HG02763 (cell line): Measurements from ENCODE around the gene HOXB2.
A peak's percentile ranks its signal among the peaks of the same experiment; 100 is the strongest.

Source experiments
- ATAC-seq: cut with Tn5 transposase; IDR thresholded peaks from one replicate; pipeline ENCODE4 v1.9.1; 2021; ENCODE audit warnings: mild to moderate bottlenecking, moderate library complexity; ENCODE audit not compliant: unreplicated experiment

HOXB2 gene

GRCh38 chr17:48566717-48567116 lies 21.8 kb upstream of the HOXB2 start:
- no peak for ATAC-seq

- ATAC-seq = no peak
Observed at GRCh38 chr17:48565925-48566710, 21.2 kb upstream of the HOXB2 start.

GRCh38 chr17:48565022-48565554 lies 20.2 kb upstream of the HOXB2 start:
- no peak for ATAC-seq

GRCh38 chr17:48564188-48565021 lies 19.5 kb upstream of the HOXB2 start:
- no peak for ATAC-seq

- ATAC-seq = no peak
Observed at GRCh38 chr17:48563867-48564187, 18.9 kb upstream of the HOXB2 start.

- no peak for ATAC-seq
Observed at GRCh38 chr17:48563385-48563838, 18.5 kb upstream of the HOXB2 start.

- ATAC-seq = no peak
Observed at GRCh38 chr17:48562934-48563333, 18.0 kb upstream of the HOXB2 start.

GRCh38 chr17:48561884-48562810 lies 17.2 kb upstream of the HOXB2 start:
- peak; percentile 41 for ATAC-seq

GRCh38 chr17:48559840-48560817 lies 15.2 kb upstream of the HOXB2 start:
- no peak for ATAC-seq

GRCh38 chr17:48559122-48559839 lies 14.4 kb upstream of the HOXB2 start:
- no peak for ATAC-seq

- no peak for ATAC-seq
Observed at GRCh38 chr17:48558831-48559121, 13.9 kb upstream of the HOXB2 start.

GRCh38 chr17:48558057-48558830 lies 13.3 kb upstream of the HOXB2 start:
- no peak for ATAC-seq

GRCh38 chr17:48556576-48557401 lies 11.9 kb upstream of the HOXB2 start:
- no peak for ATAC-seq

- ATAC-seq = no peak
Observed at GRCh38 chr17:48556229-48556575, 11.3 kb upstream of the HOXB2 start.

GRCh38 chr17:48555258-48556228 lies 10.6 kb upstream of the HOXB2 start:
- no peak for ATAC-seq

GRCh38 chr17:48554412-48555257 lies 9.7 kb upstream of the HOXB2 start:
- no peak for ATAC-seq
